Brain microvascular endothelial cell (primary cell): ENCODE results near the gene CORO2A.

Source experiments
- DNase-seq: peaks from one replicate; pipeline ENCODE4 v3.0.0-alpha.2; 2020
- H3K27ac ChIP-seq: fragments of 250-450 bp; sonication (Bioruptor Pico); 2 replicates; pipeline ENCODE4 v1.5.1; 2020; ENCODE audit warnings: mild to moderate bottlenecking, moderate library complexity
- H3K27me3 ChIP-seq: fragments of 250-450 bp; sonication (Bioruptor Pico); replicated peaks from 2 replicates; pipeline ENCODE4 v1.5.1; 2020; ENCODE audit warnings: mild to moderate bottlenecking
- H3K36me3 ChIP-seq: fragments of 250-450 bp; sonication (Bioruptor Pico); replicated peaks from 2 replicates; pipeline ENCODE4 v1.5.1; 2020; ENCODE audit warnings: mild to moderate bottlenecking
- H3K4me3 ChIP-seq: 2 replicates; pipeline ENCODE4 v1.5.1; 2011; ENCODE audit warnings: low read depth, mild to moderate bottlenecking, control low read depth, low read length, moderate library complexity
- CTCF ChIP-seq: IDR thresholded peaks from 2 replicates; pipeline ENCODE4 v1.5.1; 2011; ENCODE audit warnings: low read depth, mild to moderate bottlenecking, moderate library complexity, low read length, control low read depth, inconsistent platforms; ENCODE audit errors: missing control alignments
- in situ Hi-C: cut with HindIII; loops from 2 replicates; pipeline ENCODE4 v1.10.0; 2017; ENCODE audit warnings: low sequenced_read_pairs, low pct_ligation_motif_present

Gene CORO2A

GRCh38 chr9:98192503-98193335, at the start of gene CORO2A:
TSS of gene CORO2A (minus strand) at chr9:98192637. CDS start at chr9:98157660, 34,977 bp downstream.
- DNase-seq: peak; percentile 37
- Histone ChIP-seq H3K27ac (no peak within 1 kb of the TSS), H3K36me3 (no peaks in the 10 kb centered on the region), H3K27me3 (no peaks in the 10 kb centered on the region), H3K4me3 (peak within 1 kb of the TSS; percentile 66)
- in situ Hi-C loops: no loop called here
- peak; percentile 73 for TF ChIP-seq CTCF

- no peak for DNase-seq
- Histone ChIP-seq H3K27ac (no peak overlapping the region), H3K27me3 (no peaks in the 10 kb centered on the region), H3K4me3 (no peak overlapping the region), H3K36me3 (peaks cover 10% of the 10 kb centered on the region)
- TF ChIP-seq CTCF: peak; percentile 53
- in situ Hi-C loops: no loop called here
Observed at GRCh38 chr9:98241357-98242300, 49.2 kb upstream of the CORO2A start.

GRCh38 chr9:98240475-98240874, 48.0 kb upstream of the CORO2A start:
- H3K27ac ChIP-seq: no peak overlapping the region
- TF ChIP-seq CTCF: no peak
- in situ Hi-C loops: no loop called here
- no peak for DNase-seq
- H3K27me3 ChIP-seq: no peaks in the 10 kb centered on the region
- peaks cover 10% of the 10 kb centered on the region for H3K36me3 ChIP-seq
- H3K4me3 ChIP-seq: no peak overlapping the region

- no peak overlapping the region for H3K27ac ChIP-seq
- no peak for TF ChIP-seq CTCF
- H3K27me3 ChIP-seq: no peaks in the 10 kb centered on the region
- DNase-seq: no peak
- peaks cover 14% of the 10 kb centered on the region for H3K36me3 ChIP-seq
- in situ Hi-C loops: no loop called here
- no peak overlapping the region for H3K4me3 ChIP-seq
Observed at GRCh38 chr9:98236901-98237487, 44.6 kb upstream of the CORO2A start.

- in situ Hi-C loops: no loop called here
- no peak for DNase-seq
- Histone ChIP-seq H3K27me3 (no peaks in the 10 kb centered on the region), H3K36me3 (peaks cover 8% of the 10 kb centered on the region), H3K4me3 (no peak overlapping the region), H3K27ac (no peak overlapping the region)
- TF ChIP-seq CTCF: no peak
Observed at GRCh38 chr9:98235126-98235525, 42.7 kb upstream of the CORO2A start.
